ENCODE results near the gene GNB1L. TPM values are rescaled to one million over a fixed set of nuclear protein-coding genes. Genes with fewer than 3 reads are reported as not detected.

Gene GNB1L
- total RNA-seq, 2 donors from 2014 or later: 5.6 to 12.0 TPM

GRCh38 chr22:19745155-19746101 lies 109.2 kb downstream of the GNB1L start:
- Histone ChIP-seq H3K4me1 (replicated peaks) (no peaks in the 10 kb centered on the region), H3K27me3 (replicated peaks; ENCODE audit: insufficient read depth) (no peaks in the 10 kb centered on the region), H3K36me3 (no peaks in the 10 kb centered on the region), H3K4me3 (no peak overlapping the region), H3K27ac (no peak overlapping the region), H3K9me3 (no peaks in the 10 kb centered on the region)
- no peak for DNase-seq (ENCODE audit: low spot score)
- intact Hi-C loops (cut with DNase I): no loop called here
- WGBS: 54% methylated on average over 20 of the region's 24 CpGs
- no peak for TF ChIP-seq CTCF (IDR thresholded peaks at IDR 0.05)

- intact Hi-C loops (cut with DNase I): no loop called here
- Histone ChIP-seq H3K4me3 (no peak overlapping the region), H3K27ac (no peak overlapping the region), H3K9me3 (no peaks in the 10 kb centered on the region), H3K27me3 (replicated peaks; ENCODE audit: insufficient read depth) (no peaks in the 10 kb centered on the region), H3K36me3 (no peaks in the 10 kb centered on the region), H3K4me1 (replicated peaks) (no peaks in the 10 kb centered on the region)
- DNase-seq (ENCODE audit: low spot score): no peak
- no peak for TF ChIP-seq CTCF (IDR thresholded peaks at IDR 0.05)
- no peak for TF ChIP-seq POLR2A (IDR thresholded peaks at IDR 0.05)
- 84% methylated on average over 12 of the region's 13 CpGs for WGBS
Measured at GRCh38 chr22:19744350-19745006, 110.2 kb downstream of the GNB1L start.

GRCh38 chr22:19743651-19744050 lies 111.0 kb downstream of the GNB1L start:
- TF ChIP-seq POLR2AphosphoS5 (IDR thresholded peaks at IDR 0.05): no peak
- TF ChIP-seq POLR2A (IDR thresholded peaks at IDR 0.05): no peak
- no peak for TF ChIP-seq CTCF (IDR thresholded peaks at IDR 0.05)
- intact Hi-C loops (cut with DNase I): no loop called here

GRCh38 chr22:19743081-19743480 lies 111.6 kb downstream of the GNB1L start:
- Histone ChIP-seq H3K27ac (no peak overlapping the region), H3K9me3 (no peaks in the 10 kb centered on the region), H3K36me3 (no peaks in the 10 kb centered on the region), H3K4me3 (no peak overlapping the region), H3K4me1 (replicated peaks) (no peaks in the 10 kb centered on the region), H3K27me3 (replicated peaks; ENCODE audit: insufficient read depth) (no peaks in the 10 kb centered on the region)
- TF ChIP-seq POLR2AphosphoS5 (IDR thresholded peaks at IDR 0.05): no peak
- TF ChIP-seq POLR2A (IDR thresholded peaks at IDR 0.05): no peak
- TF ChIP-seq CTCF (IDR thresholded peaks at IDR 0.05): no peak
- DNase-seq (ENCODE audit: low spot score): no peak
- intact Hi-C loops (cut with DNase I): no loop called here
- WGBS: 92% methylated on average over 6 of the region's 6 CpGs

More at GRCh38 chr22:19743651-19744050, 111.0 kb downstream of the GNB1L start:
- no peak for DNase-seq (ENCODE audit: low spot score)
- H3K27ac ChIP-seq: no peak overlapping the region
- no peaks in the 10 kb centered on the region for H3K27me3 ChIP-seq (replicated peaks; ENCODE audit: insufficient read depth)
- no peak overlapping the region for H3K4me3 ChIP-seq
- 53% methylated on average over 4 of the region's 4 CpGs for WGBS
- H3K36me3 ChIP-seq: no peaks in the 10 kb centered on the region
- no peaks in the 10 kb centered on the region for H3K4me1 ChIP-seq (replicated peaks)
- no peaks in the 10 kb centered on the region for H3K9me3 ChIP-seq

All from prostate gland (tissue), 2 donors.